Measurements from ENCODE around the gene TMTC4.
"Not testable (repeated sequence)": the region's sequence is repeated elsewhere in the genome, so short reads cannot be mapped to it uniquely, and the experiment has no call there.

The TMTC4 gene

DNA sequence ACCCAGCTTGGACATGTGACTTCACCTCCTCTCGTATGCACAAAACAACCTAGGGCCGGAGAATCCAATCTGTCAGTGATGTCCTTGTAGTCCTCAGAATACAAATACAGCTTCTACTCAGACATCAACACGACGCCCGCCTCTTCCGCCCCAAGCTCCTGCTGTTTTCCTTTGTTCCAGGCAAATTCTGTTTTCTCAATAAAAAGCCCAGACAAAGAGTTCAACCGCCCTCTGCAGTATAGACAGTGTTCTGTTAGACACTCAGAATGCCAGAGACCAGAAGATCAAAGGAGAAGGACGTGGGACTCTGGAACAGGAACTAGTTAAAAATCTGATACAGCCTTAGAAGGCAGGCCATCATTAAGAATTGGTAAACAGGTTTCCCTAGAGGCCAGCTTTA, 44.0 kb downstream of the TMTC4 start:
- DNase-seq (ENCODE audit: low read depth in 1 of 2, low spot score in 1 of 2) = no peak

DNA sequence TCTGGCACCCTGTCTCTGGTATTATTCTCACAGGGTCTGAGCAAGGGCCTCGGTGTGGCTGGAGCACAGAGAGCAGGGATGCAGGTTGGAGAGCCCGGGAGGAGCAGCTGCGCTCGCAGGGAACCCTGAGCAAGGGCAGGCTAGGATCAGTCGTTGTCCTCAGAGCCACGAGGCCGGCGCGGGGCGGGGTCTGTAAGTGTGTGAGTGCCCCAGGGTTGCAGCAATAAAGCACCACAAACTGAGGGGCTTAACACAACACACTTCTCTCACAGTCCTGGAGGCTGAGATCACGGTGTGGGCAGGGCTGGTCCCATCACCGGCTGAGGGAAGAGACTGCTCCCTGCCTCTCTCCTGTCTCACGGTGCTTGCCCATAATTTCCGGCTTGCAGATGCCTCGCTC, 47.5 kb downstream of the TMTC4 start:
- DNase-seq (ENCODE audit: low read depth in 1 of 2, low spot score in 1 of 2) = no peak

DNA sequence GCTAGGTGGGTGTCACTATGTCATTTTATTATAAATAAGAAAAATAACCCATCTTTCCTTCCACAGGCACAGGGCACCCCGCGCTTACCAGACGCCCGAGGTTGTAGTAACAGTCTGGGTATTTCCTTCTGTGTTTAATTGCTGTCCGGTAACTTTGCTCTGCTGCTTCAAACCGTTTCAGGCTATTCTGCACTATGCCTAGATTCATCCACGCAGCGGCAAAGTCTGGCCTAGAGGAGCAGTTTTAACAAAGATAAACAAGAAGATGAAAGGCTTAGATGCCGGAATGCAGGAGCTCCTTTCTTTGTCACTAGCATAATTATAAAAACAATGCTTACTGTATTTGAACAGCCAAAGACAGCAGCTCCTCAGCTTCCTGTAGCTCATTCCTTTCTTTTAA, 49.1 kb downstream of the TMTC4 start:
- DNase-seq (ENCODE audit: low read depth in 1 of 2, low spot score in 1 of 2) = no peak

DNA sequence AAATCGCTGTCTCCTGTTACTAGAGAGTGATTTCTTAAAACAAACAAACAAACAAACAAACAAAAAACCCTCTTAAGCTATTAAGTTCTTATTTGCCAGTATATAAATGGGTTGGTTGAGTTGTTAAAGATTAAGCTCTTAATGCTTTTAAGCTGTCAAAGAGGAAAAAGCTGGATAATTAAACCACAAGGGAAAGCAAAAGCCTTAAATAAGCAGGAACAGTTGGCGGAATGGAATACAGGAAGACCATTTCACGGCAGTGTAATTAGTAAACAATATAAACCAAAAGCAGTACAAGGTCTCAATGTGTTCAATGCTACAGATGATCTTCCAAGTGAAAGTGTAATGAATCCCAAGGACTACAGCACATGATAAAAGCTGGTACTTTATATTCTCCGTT, 53.8 kb downstream of the TMTC4 start:
- no peak for DNase-seq (ENCODE audit: low read depth in 1 of 2, low spot score in 1 of 2)

DNA sequence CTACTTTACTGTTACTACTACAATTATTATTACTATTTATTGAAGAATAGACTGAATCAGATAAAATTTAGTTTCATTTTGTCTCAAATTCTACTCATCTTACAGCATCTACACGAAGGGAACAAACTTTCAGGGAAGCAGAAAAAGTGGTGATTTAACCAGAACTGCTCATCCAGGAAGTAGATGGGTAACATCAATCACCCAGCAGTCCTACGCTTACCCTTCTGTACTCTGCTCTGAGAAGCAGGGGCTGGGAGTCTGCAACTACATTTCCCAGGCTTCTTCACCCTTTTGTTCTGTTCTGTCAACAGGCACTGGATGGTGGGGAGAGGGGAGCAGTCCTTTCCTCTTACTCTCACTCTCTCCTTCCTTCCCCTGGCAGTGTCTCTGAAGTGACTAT, 54.7 kb downstream of the TMTC4 start:
- no peak for DNase-seq (ENCODE audit: low read depth in 1 of 2, low spot score in 1 of 2)

DNA sequence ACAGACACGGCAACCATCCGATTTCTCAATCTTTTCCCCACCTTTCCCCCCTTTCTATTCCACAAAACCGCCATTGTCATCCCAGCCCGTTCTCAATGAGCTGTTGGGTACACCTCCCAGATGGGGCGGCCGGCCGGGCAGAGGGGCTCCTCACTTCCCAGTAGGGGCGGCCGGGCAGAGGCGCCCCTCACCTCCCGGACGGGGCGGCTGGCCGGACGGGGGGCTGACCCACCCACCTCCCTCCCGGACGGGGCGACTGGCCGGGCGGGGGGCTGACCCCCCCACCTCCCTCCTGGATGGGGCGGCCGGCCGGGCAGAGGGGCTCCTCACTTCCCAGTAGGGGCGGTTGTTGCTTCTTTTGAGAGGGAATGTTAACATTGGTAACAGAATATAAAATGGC, 55.7 kb downstream of the TMTC4 start:
- DNase-seq (ENCODE audit: low read depth in 1 of 2, low spot score in 1 of 2) = not testable (repeated sequence)

DNA sequence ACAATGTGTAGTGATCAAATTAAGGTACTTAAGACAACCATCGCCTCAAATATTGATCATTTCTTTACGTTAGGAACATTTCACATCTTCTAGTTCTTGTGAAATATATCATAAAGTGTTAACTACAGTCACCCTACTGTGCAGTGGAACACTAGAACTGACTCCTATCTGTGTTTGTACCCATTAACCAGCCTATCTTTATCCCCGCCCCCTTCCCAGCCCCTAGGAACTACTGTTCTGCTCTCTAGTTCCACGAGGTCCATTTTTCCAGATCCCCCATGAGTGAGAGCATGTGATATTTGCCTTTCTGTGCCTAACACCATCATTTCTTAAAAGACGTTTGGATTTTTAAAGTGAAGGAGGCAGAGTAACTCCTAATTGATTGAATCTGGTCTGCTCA, 61.6 kb downstream of the TMTC4 start:
- DNase-seq (ENCODE audit: low read depth in 1 of 2, low spot score in 1 of 2) = no peak

DNA sequence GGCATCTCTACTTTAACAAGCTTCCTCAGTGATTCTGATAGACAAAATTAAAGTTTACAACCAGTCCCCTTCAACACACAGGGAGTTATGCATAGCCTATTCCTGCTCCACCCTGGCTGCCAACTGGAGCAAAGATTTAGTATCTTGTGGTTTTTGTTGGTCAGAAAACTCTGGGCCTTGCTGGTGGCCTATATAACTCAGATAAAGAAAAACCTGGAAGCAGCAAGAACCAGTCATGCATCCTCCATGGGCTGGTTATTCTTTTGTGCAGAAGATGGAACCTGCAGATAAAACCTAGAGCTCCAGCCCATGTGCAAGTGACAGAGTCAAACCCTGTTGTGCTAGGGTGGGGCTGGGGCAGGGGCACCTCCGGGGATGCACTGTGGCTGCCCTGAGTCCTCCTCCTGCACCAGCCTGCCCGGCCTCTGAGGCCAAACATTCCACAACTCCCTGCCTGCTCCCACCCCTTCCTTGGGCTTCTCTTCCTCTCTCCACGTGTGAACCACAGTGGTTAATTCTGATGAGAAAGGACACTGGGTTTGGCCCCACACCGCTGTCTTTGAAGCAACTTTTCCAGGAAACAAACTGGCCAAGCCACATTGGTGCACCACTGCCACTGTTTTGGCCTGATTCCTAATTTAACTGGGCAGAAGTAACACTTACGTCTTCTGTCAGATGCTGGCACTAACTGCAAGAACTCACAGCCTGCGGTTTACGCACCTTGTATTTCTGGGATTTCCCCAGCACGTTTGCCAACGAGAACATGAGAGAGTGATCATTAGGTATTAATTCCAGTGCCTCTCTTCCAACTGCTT, 62.7 kb downstream of the TMTC4 start:
- DNase-seq (ENCODE audit: low read depth in 1 of 2, low spot score in 1 of 2) = no peak

DNA sequence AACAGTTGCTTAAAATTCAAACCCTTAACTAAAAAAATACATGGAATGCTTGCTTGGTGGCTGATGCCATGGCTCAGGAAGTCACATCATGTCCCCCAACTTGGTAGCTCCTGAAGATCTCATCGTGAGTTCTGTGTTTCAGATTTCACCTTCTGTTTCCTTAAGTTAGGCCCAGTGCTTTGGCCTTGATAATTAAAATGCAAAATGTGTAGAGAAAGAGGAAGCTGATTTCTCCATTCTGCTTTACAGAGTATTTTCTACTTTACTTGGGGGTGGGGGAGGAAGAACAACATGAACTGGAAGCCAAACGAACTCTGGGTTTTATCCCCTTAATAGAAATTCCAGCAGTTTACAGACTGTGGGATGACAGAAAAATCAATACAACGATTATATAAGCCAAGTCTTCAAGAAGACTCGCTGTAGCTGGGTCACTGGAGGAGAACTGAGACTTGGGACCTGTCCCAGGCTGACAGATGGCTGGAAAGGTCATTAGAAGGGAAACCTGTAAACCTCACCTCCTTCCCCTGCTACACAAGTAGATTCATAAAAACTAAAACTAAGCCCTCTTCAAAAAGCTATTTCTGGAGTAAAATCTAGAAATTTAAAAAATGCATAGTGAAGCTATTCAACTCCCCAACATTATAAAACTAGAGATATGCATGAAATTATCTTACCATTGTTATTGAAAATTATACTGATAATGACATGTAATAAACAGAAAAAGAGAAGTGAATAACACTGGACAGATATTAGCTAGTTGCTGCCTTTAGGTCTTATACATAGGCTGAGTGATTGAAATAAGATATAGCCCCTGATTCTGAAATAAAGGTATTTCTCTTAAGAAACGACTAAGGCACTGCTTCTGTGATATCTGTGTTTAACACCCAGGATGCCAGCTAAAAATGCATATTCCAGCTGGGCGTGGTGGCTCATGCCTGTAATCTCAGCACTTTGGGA, 63.9 kb downstream of the TMTC4 start:
- no peak for DNase-seq (ENCODE audit: low read depth in 1 of 2, low spot score in 1 of 2)

DNA sequence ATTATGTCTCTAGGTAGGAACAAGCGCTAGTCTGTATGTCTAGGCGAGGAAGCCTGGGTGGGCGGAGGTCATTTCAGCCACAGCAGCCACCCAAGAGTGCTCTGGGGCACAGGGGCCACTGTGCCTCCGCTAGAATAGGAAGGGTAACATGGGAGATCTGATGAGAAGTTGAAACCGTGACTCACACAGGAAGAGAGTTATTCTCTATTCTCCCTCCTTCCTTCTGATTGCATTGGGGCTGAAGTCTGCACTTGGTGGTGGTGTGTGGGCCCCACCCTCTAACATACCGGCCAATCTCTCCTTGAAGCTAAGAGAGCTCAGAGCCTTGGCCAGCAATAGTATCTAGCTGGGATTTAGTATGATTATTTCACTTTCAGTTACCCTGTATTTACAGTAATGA, 65.7 kb downstream of the TMTC4 start:
- DNase-seq (ENCODE audit: low read depth in 1 of 2, low spot score in 1 of 2) = no peak

DNA sequence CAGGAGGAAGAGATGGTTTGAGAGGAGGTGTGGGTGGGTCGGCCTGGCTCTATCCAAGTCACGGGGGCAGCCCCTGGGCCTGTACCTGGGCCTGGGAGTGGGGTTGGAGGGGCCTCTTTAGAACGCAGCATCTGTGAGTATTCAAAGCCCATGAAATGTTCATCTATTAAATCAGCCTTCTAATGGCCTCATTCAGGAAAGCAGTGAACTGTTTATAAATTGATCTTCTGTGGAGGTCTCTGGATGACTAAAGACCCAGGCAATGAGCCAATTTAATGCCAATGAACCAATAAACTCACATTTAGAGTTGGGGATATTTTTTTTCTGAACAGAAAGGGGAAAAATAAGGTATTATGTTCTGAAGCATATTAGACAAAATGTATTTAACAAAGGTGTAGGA, 66.1 kb downstream of the TMTC4 start:
- DNase-seq (ENCODE audit: low read depth in 1 of 2, low spot score in 1 of 2) = no peak

DNA sequence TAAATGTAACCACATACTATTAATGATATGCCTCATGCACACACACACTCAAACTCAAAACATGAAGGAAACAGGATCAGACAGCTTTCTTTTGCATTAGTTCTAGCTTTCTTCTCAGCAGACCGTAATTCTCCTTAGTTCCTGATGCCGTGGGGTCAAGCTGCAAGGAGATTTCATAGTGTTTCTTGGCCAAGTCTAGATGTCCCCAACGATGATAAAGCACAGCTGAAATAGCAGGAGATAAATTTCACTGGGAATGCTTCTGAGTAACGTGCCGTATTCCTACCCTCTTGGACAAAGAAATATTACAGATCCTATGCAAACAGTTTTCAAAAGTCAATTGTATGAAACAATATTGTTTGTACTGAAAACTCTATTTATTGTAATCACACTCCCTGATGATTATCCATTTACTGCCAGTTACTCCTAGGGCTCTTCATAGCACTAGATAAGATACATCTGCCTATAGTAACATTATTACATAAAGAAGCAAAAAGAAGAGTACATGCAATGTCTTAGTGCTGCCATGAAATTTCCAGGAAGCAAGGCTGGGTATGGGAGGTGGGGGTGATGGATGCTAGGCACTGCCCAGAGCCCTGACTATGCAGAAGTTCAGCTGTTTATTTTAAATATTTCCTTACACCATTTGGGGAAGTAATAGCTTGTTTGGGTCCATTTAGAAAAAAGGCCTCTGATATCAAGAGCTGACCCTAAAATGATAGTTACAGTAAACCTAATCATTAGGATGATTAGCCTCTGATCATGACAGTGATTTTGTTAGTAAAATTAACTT, 69.5 kb downstream of the TMTC4 start:
- DNase-seq (ENCODE audit: low read depth in 1 of 2, low spot score in 1 of 2) = no peak

DNA sequence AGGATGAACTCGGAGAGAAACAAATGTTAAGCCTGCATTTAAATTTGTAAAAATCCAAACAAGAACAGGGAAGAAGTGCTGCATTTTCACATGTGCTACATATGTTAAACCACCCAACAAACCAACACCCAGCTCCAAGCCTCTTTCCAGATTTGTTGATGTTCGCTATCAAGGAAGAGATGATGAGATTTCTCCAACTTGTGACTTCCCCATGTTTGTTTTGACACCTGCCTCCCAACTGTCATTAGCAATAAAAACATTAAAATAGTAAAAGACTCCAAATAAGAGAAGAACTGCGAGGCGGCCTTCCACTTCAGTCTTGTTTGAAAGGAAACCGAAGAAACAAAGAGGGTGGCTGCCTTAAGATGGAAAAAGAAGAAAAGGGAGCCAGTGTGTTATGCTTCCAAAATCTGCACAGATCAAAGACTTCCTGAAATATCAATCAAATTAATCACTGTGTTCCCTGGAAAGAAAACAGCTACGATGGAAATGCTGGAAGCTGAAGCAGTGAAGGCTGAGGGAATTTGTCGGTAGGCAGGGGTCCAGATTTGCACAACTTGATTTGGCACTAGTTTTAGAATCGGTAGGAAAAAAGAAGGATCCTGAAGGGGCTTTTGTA, 72.0 kb downstream of the TMTC4 start:
- no peak for DNase-seq (ENCODE audit: low read depth in 1 of 2, low spot score in 1 of 2)

DNA sequence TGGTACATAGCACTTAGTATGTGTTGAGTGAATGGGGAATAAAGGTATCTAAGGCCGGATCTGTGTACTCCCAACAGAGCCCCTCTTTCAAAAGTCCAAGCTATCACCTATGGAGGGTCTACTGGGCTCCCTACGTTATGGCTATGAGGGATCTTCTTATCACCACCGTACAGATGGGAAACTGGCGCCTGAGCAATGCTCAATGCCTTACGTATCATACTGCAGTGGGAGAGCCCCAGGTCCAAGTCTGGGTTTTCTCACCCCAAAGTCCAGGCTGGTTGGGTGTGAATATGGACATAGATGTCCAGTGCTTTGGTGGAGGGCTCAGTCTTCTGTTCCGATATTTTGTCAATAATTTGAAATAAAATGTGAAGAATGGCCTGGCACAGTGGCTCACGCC, 72.9 kb downstream of the TMTC4 start:
- no peak for DNase-seq (ENCODE audit: low read depth in 1 of 2, low spot score in 1 of 2)

DNA sequence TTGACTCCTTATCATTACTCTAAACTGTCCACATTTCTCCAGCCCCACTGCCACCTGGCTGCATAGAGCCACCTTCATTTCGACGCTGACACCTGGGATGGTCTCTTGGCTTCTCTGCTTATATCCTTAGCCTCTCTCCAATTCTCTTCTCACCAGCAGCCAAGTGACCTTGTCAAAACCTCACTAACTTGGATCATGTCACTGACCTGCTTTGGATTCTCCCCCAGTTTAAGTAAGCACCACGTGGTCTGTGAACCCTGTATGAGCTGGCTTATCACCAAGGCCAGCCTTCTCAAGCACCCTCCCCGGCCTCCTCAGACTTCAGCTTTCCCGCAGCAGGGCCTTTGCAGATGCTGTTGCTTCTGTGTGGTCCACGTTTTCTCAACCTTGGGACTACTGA, 73.7 kb downstream of the TMTC4 start:
- no peak for DNase-seq (ENCODE audit: low read depth in 1 of 2, low spot score in 1 of 2)

DNA sequence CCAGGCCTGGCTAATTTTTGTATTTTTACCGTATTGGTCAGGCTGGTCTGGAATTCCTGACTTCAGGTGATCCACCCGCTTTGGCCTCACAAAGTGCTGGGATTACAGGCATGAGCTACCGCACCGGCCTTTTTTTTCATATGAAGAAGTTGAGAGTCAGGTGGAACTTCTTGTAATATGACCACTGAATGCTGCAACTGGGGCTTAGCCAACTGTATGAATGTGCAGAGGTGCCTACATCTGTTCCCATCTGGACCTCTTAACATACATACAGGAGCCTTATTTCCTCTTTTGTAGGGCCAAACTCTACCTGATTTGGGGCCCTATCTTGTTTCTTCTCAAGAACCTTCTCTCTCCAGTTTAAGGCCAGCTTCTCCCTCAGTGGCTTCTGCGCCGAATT, 74.1 kb downstream of the TMTC4 start:
- no peak for DNase-seq (ENCODE audit: low read depth in 1 of 2, low spot score in 1 of 2)

DNA sequence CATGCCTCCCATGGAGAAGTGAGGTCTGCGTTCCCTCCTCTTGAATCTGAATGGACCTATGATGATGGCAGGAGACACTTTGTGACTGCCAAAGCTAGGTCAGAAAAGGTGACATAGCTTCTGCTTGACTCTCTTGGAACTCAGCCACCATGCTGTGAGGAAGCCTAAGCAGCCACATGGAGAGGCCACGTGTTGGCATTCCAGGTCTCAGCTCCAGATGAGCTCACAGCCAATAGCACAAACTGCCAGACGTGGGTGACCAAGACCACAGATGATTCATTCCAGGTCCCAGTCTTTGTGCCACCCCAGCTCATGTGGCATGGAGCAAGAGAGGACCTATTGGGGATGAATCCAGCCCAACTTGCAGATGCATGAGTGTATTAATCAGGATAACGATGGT, 77.3 kb downstream of the TMTC4 start:
- no peak for DNase-seq (ENCODE audit: low read depth in 1 of 2, low spot score in 1 of 2)

DNA sequence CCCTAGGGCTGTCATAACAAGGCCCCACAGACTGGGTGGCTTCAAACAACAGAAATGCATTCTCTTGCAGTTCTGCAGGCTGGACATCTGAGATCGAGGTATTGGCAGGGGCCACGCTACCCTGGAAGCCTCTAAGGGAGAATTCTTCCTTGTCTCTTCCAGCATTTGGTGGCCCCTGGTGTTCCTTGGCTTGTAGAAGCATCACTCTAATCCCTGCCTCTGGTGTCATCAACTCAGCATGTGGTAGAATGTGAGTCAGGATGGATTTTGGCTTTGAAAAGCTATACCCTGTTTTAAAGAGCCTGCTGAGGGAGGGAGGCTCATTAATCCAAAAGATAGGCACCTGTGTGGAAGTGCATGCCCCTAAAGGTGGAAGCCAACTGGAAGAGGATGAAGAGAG, 78.1 kb downstream of the TMTC4 start:
- DNase-seq (ENCODE audit: low read depth in 1 of 2, low spot score in 1 of 2) = no peak

DNA sequence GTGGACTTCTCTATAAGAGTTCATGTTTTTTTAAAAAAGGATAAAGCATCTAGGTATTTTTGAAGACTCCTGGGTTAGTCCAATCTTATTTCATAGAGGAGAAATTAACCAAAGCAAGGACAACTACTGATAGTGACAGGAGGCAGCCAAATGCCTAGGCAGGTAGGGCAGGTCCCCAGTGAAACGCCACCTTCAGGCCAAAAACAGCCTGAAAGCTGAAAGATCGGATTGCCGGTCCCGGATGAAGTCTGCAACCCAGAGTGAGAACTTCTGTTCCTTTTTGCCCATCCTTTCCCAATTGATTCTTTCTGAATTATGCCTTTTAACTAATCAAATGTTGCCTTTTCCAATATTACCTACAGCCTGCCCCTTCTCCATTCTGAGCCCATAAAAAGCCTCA, 79.9 kb downstream of the TMTC4 start:
- DNase-seq (ENCODE audit: low read depth in 1 of 2, low spot score in 1 of 2) = no peak

DNA sequence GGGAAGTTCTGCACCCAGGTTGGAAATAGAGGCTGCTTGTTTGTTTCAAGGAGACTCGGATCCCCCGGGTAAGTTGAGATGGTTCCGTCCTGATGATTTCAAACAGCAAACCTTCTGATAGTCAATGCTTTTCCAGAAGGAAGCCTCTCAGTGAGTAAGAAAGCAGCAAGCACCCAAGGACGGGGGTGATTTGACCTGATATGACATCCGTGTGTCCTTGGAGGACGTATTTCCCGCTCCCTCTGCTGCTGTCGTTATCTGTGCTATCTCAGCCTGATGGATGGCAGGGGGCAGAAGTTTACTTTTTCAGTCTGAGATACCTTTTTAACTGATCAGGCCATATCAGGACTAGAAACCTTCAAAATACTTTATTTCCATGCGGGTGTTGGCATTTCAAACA, 80.3 kb downstream of the TMTC4 start:
- no peak for DNase-seq (ENCODE audit: low read depth in 1 of 2, low spot score in 1 of 2)

DNA sequence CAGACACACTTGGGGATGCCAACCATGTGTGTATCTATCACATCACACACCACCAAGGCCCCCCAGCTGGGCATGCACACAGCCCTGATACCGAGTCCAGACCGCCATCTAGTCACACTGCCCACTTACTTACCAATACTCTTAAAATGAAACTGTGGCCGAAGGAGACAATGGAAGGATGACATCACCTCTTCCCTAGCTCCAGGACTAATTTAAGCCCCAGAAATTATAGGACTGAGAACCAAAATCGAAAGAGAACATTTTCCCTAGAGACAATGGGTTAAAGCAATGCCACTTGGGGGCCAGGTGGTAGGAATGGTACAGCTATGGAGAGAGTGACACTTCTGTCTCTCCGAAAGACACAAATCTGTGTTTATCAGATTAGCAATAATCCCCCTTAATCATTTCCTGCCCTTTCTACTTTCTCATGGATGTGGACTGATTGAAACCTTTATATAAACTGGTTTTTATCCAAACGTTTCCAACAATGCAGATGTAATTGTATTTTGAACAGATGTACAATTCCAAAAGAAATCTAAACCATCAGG, 85.3 kb downstream of the TMTC4 start:
- no peak for DNase-seq (ENCODE audit: low read depth in 1 of 2, low spot score in 1 of 2)

Data from activated CD4-positive, alpha-beta T cell treated with anti-CD3 and anti-CD28 coated beads, Interleukin-2, amount 50 U/mL, for 24 hours (primary cell).